Activated CD4-positive, alpha-beta T cell treated with anti-CD3 and anti-CD28 coated beads for 24 hours (primary cell): ENCODE measurements around the gene RBMS1.

Experiments used
- DNase-seq, 2 donors: peaks; one replicate each; pipeline ENCODE4 v3.0.0-alpha.2; 2020; ENCODE audit warnings: low read depth in 2 of 2

Gene RBMS1

GRCh38 chr2:160279813-160280465, 213.7 kb downstream of the RBMS1 start:
- DNase-seq, result no peak

DNA sequence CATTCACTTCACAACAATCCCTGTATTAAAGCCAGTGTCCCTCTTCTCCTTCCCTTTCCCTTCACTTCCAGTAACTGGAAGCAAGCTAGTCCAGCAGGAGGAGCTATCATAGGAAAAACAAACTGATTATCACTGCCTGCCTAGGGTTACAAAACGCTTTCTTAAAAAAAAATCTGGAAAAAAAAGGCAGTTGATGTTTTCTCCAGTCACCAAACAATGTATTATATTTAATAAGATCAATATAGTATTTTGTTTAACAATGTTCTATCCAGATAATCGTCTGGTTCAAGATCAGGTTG, 214.8 kb downstream of the RBMS1 start:
- no peak for DNase-seq

GRCh38 chr2:160278101-160278878, 215.3 kb downstream of the RBMS1 start:
- DNase-seq, result no peak

GRCh38 chr2:160277151-160277550, 216.5 kb downstream of the RBMS1 start:
- no peak for DNase-seq

DNA sequence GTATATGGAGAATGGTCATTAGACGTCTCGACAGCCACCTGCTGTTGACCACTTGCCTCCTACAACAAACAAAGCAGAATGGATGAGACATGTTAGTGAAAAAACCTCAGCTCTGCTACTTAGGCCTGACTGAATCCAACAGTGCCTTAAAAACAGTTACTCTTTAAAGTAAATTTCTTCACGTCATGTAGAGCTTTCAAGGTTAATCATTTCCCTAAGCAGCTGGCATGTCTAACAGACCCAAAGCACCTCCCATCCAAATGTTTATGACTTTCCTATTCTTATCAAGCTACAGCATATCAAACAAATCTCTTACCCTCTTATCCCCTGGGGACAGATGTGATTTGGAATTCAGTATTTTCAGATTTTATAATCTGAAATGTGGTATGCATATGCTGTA, 218.0 kb downstream of the RBMS1 start:
- DNase-seq, result no peak

DNA sequence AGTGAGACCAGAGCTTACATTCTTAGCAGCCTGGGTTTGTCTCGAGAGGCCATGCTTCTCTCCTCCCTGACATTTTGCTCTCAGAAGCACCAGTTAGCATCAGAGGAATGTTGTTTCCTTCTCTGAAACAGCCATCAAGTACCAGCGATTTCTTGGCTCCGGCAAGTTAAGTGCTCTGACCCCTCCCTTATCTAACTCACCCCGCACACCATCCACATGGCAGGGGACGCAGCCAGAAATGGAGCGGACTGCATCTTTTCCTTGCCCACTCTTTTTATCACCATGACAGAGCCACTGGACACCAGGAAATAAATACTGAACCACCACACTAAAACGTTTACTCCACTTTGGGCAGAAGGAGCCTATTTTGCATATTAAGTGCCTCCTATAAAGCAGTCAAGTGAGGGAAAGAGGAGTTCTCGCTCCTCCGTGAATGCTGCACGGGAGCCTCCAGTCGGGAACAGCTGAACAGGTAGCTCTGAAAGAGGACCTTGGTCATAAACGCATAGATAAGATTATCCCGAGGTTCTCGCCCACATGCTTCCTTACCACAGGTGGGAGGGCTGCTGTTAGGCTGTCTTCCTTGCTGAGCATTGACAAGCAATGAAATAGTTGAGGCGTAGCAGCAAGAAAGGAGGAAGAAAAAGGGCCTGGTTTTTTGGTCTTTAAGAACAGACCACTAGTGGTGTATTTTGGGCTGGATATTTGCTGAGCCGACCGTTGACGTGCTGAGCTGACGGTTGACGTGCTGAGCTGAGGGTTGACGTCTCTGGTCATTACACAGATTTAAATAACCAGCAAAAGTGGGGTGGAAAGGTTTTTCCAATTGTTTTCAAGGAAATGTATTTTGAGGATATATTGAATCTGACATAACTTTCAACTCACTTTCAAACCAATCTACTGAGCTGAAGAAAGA, 222.2 kb downstream of the RBMS1 start:
- DNase-seq, result no peak

DNA sequence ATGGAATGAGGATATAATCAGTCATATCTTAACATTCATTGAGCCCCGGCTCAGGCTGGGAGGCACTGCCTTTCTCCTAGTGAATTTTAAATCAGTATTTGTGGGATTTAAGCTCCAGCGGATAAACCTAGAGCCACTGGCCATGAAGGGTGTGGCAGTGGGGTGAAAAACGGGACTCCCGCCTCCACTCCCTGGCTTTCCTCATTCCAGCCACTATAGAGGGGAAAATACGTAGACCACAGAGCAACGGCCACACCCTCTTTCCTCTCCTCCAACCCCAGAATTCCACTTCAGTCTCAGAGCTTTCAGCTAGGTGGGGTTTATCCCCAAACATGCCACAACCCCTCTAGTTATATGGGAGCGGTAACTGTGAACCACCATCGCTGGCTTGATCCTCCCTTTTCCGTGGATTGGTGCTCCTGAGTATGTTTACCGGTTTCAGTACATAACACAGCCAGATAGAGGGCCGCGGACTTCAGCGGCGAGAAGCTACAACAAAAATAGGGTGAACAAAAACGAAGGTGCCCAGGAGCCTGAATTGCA, 223.0 kb downstream of the RBMS1 start:
- DNase-seq, result no peak

GRCh38 chr2:160269803-160270570, 223.6 kb downstream of the RBMS1 start:
- DNase-seq, result peak; percentile 38 to 46

DNA sequence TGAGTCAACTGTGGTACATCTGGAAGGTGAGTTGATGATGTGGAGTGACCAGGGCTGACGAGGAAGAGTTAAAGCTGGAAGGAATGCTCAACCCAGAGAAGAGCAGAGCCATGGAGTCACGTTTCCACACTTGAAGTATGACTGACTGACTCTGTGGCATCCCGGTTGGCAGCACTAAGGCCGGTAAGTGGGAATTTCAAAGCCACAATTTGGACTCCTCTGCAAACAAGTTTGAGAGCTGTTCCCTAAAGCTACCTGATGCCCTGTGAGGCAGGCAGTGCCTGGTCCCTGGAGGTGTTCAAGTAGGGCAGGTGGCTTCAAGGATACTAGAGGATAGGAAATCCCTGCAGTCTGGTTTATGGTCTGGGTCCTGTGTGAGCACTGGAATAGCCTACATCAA, 224.2 kb downstream of the RBMS1 start:
- no peak for DNase-seq

- DNase-seq, result no peak
Measured at GRCh38 chr2:160268151-160268781, 225.3 kb downstream of the RBMS1 start.

GRCh38 chr2:160267692-160268091, 225.9 kb downstream of the RBMS1 start:
- no peak for DNase-seq

DNA sequence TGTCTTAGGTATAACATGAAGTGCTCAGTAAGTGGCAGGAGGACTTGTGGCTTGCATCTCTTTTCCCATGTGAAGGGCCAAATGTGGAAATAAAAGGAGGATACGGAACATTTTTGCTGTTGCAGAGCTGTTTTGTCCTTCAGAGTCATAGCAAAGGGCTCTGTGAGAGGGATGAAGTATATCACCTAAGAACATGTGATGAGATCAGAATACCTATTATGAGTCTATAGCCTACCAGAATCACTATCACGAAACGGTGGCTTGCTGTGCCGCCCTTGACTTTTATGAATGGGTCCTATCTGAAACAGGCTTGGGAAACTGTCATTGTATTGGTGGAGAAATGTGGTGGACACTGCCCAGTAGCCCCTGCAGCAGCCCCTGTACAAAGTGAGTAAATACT, 226.6 kb downstream of the RBMS1 start:
- DNase-seq, result no peak

GRCh38 chr2:160266037-160266551, 227.5 kb downstream of the RBMS1 start:
- DNase-seq, result no peak

- no peak for DNase-seq
Measured at GRCh38 chr2:160264308-160264707, 229.3 kb downstream of the RBMS1 start.

DNA sequence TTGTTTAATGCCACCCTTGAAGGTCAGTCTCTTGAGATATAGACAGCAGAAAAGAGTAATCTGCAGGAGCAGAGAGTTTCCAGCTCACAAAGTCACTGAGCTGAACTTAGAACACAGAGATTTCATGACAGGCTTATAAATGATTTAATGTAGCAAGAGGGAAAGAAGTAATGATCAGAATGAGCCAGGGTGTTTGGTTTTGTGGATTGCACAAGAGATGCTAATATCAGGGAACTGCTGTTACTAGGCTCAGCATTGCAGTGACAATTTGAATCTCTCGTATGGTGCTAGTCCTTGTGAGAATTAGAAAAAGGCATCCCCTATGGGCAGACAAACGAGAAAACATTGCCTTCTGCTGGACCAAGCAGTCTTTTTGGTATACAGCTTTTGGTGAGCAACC, 231.9 kb downstream of the RBMS1 start:
- DNase-seq, result no peak

DNA sequence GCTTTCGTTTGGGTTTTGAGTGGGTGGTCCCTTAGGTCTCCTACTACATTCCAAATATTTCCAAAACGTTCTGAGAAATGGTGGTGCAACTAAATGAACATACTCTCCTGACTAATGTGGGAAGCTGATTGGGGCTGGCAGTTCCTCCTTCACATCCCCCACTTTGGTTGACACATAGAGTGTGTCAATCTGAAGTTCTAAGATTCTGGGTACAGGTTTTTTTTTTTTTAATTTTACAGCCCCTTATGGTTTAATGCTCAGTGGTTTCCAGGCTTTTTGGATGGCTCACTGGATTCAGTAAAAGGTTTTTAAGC, 235.2 kb downstream of the RBMS1 start:
- DNase-seq, result no peak

- no peak for DNase-seq
Measured at GRCh38 chr2:160257743-160258491, 235.7 kb downstream of the RBMS1 start.

GRCh38 chr2:160257041-160257742, 236.4 kb downstream of the RBMS1 start:
- DNase-seq, result no peak

DNA sequence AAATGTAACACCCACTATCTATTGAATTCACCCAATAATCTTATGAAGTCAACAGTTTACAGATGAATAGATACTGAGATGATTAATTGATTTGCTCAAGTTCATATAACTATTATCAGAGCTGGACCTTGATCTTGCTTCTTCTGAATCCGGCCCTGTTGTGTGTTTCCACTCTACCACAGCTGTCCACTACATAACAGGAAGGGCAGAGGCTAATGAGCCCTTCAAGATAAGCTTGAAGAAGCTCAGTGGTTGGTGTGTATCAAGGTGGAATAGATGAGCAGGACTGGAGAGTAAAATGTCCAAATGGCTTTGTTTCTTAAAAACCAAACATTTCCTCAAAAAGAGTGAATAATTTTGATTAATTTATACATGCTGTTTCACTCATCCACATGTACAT, 237.1 kb downstream of the RBMS1 start:
- DNase-seq, result no peak

DNA sequence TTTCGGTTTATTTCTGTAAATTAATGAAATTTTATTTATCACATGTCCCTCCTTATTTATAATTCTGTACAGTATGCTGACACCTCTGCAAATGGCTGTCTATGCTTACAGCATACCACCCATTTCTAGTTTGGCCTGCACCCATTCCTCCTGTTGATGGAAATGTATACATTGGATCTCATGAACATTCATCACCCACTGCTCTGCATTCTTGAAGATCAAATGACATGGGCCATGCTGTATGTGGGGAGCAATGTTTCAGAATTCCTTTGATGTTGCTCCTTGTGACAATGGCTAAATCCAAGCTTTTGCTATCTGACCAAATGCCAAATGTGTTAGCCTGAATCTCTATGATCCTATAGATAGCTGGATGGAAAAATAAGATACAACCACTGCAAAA, 238.2 kb downstream of the RBMS1 start:
- DNase-seq, result no peak
